Bronchial epithelial cell (primary cell): ENCODE results near the gene TMEM272. TPM values are rescaled to one million over a fixed set of nuclear protein-coding genes. Genes with fewer than 3 reads are reported as not detected.
A peak's percentile ranks its signal among the peaks of the same experiment; 100 is the strongest.

Experiments
- DNase-seq: peaks from one replicate; pipeline ENCODE4 v3.0.0-alpha.2; 2010; ENCODE audit warnings: low read depth
- FAIRE-seq: peaks from 2 replicates; lab custom pipeline; 2011; peaks lifted over from hg19 to GRCh38; lab: Jason Lieb, UNC
- H3K27me3 ChIP-seq: 2 replicates; pipeline ENCODE4 v1.5.1; 2011; ENCODE audit warnings: low read length; ENCODE audit not compliant: control insufficient read depth, insufficient read depth
- H3K36me3 ChIP-seq: 2 replicates; pipeline ENCODE4 v1.5.1; 2011; ENCODE audit warnings: low read length; ENCODE audit not compliant: control insufficient read depth, insufficient read depth
- H3K4me3 ChIP-seq: 2 replicates; pipeline ENCODE4 v1.5.1; 2011; ENCODE audit warnings: mild to moderate bottlenecking, low read depth, low read length, control low read depth
- CTCF ChIP-seq: IDR thresholded peaks from 2 replicates; pipeline ENCODE4 v1.5.1; 2011; ENCODE audit warnings: mild to moderate bottlenecking, moderate library complexity, low read length, control low read depth, inconsistent platforms; ENCODE audit not compliant: insufficient read depth, severe bottlenecking
- total RNA-seq: library from RNA; depleted of rRNA; stranded (reverse); fragments of >200 nt; gene quantifications from 2 replicates; pipeline ENCODE4 v1.2.1, GENCODE V29; 2014

The TMEM272 gene
- total RNA-seq, 1 donor from 2014 or later = not detected

GRCh38 chr13:51819544-51819943 lies 25.4 kb downstream of the TMEM272 start:
- Histone ChIP-seq H3K4me3 (no peak overlapping the region), H3K27me3 (peaks cover 16% of the 10 kb centered on the region), H3K36me3 (no peaks in the 10 kb centered on the region)
- no peak for TF ChIP-seq CTCF
- no peak for FAIRE-seq
- DNase-seq = no peak

DNA sequence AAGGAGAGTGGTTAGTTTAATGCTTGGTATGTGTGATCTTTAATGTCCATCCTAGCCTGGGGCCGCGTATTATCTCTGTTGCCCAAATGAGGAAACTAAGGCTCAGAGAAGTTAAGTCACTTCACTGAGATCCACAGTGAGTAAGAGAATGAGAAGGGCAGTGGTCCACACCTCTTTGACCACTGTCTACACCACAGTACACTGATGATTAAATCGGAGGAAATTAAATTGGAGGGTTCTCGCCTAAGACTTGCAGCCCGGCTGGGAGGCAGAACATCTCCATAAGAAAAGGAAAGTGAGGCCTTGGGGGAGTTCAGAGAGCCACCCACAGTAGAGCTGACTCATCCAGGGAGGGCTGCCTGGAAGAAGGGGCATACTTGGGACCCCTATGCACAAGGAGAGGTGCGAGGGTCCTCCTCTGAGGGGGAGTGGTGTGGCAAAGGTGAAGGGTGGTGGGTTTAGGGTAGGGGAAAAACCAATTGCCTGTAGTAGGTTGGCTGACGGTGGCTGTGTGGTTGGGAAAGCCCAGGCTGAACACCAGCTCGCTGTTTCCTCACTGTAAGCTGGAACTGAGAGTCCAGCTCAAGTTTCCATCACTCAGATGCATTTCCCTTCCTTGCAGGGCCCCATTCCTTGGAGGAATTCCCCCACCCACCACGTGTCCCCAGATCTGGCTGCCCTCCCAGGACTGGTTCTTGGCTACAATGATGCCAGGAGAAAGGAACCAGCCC lies 26.0 kb downstream of the TMEM272 start:
- FAIRE-seq (no peak), DNase-seq (no peak)
- Histone ChIP-seq H3K27me3 (peaks cover 16% of the 10 kb centered on the region), H3K36me3 (no peaks in the 10 kb centered on the region), H3K4me3 (no peak overlapping the region)
- no peak for TF ChIP-seq CTCF

DNA sequence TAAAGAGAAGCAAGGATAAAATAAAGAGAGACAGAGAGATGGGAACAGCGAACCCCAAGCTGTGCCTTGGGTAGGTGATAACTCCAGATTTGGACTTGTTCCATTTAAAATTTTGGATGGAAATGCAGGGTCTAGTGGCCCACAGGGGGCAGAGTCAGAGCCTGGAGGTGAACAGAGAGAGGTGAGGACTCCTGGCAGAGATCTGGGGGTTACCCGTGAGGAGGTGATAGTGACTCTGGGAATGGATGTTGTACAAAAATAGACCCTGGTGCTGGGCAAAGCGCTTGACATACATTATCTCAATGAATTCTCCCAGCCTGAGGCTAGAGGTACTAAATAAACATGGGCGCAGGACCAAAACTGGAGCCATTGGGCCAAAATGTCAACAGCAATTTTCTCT lies 26.7 kb downstream of the TMEM272 start:
- H3K36me3 ChIP-seq = no peaks in the 10 kb centered on the region
- no peak for TF ChIP-seq CTCF
- no peak overlapping the region for H3K4me3 ChIP-seq
- DNase-seq = no peak
- no peak for FAIRE-seq
- peaks cover 16% of the 10 kb centered on the region for H3K27me3 ChIP-seq

GRCh38 chr13:51817717-51818116 lies 27.3 kb downstream of the TMEM272 start:
- TF ChIP-seq CTCF = no peak
- FAIRE-seq = peak; percentile 18
- no peaks in the 10 kb centered on the region for H3K36me3 ChIP-seq
- H3K4me3 ChIP-seq = no peak overlapping the region
- no peak for DNase-seq
- H3K27me3 ChIP-seq = peaks cover 16% of the 10 kb centered on the region

GRCh38 chr13:51816604-51817249 lies 28.2 kb downstream of the TMEM272 start:
- no peak overlapping the region for H3K4me3 ChIP-seq
- DNase-seq (no peak), FAIRE-seq (no peak)
- peaks cover 16% of the 10 kb centered on the region for H3K27me3 ChIP-seq
- no peaks in the 10 kb centered on the region for H3K36me3 ChIP-seq
- TF ChIP-seq CTCF = no peak

- TF ChIP-seq CTCF = no peak
- no peak for FAIRE-seq
- H3K4me3 ChIP-seq = no peak overlapping the region
- peaks cover 15% of the 10 kb centered on the region for H3K27me3 ChIP-seq
- no peak for DNase-seq
- no peaks in the 10 kb centered on the region for H3K36me3 ChIP-seq
These were observed 29.1 kb downstream of the TMEM272 start for GRCh38 chr13:51815848-51816247.
